Activated B cell treated with CpG ODN at 0.5 μM for 24 hours (primary cell): ENCODE results near the gene ABR. TPM values are rescaled to one million over a fixed set of nuclear protein-coding genes. Genes with fewer than 3 reads are reported as not detected.

Source experiments
- ATAC-seq: fragments of 200-7000 bp; cut with Tn5 transposase; one replicate; pipeline ENCODE4 v1.10.0; 2021; ENCODE audit warnings: low read depth, mild to moderate bottlenecking, moderate library complexity
- CTCF ChIA-PET: fragments of 350-600 bp; sonication (Branson Sonifier 250); formaldehyde crosslinking; loops from one replicate; lab custom pipeline; 2021; ENCODE audit warnings: antibody characterized with exemption; lab: Charles Lee
- POLR2A ChIA-PET: fragments of 350-600 bp; sonication (Branson Sonifier 250); formaldehyde crosslinking; loops from one replicate; lab custom pipeline; 2021; ENCODE audit warnings: antibody characterized with exemption; lab: Charles Lee
- DNase-seq: peaks from one replicate; pipeline ENCODE4 v3.0.0; 2022
- H3K27ac Mint-ChIP-seq: one replicate; pipeline ENCODE4 v1.8.0; 2020; ENCODE audit warnings: mixed read lengths
- H3K27me3 Mint-ChIP-seq: one replicate; pipeline ENCODE4 v1.8.0; 2021; ENCODE audit warnings: mixed read lengths
- H3K36me3 Mint-ChIP-seq: one replicate; pipeline ENCODE4 v1.8.0; 2021; ENCODE audit warnings: low read depth, mixed read lengths
- H3K4me1 Mint-ChIP-seq: one replicate; pipeline ENCODE4 v1.8.0; 2021; ENCODE audit warnings: mixed read lengths
- H3K4me3 Mint-ChIP-seq: one replicate; pipeline ENCODE4 v1.8.0; 2020; ENCODE audit warnings: mild to moderate bottlenecking, mixed read lengths
- H3K9me3 Mint-ChIP-seq: one replicate; pipeline ENCODE4 v1.8.0; 2020; ENCODE audit warnings: mixed read lengths
- CTCF ChIP-seq: fragments of 200-600 bp; IDR thresholded peaks from one replicate; pipeline ENCODE4 v1.8.0; 2022; ENCODE audit warnings: antibody characterized with exemption, mild to moderate bottlenecking
- intact Hi-C: fragments of 100-400 bp; cut with micrococcal nuclease; formaldehyde crosslinking; loops from one replicate; pipeline ENCODE4 v1.15.1; 2024
- total RNA-seq: library from RNA; stranded (reverse); gene quantifications from 2 replicates; pipeline ENCODE4 v1.2.3, GENCODE V29; 2022

The ABR gene
- total RNA-seq, 1 donor from 2014 or later, result 150 TPM

GRCh38 chr17:1011760-1012735 is 167.7 kb downstream of the ABR start:
- Mint-ChIP-seq H3K4me3 (no peak overlapping the region), H3K4me1 (no peaks in the 10 kb centered on the region), H3K36me3 (peaks cover 41% of the 10 kb centered on the region), H3K27ac (no peak overlapping the region), H3K27me3 (no peaks in the 10 kb centered on the region), H3K9me3 (no peaks in the 10 kb centered on the region)
- ATAC-seq, result no peak
- no peak for DNase-seq
- POLR2A ChIA-PET, result no interaction called here
- CTCF ChIA-PET, result no interaction called here
- intact Hi-C loops, result no loop called here
- no peak for TF ChIP-seq CTCF

- intact Hi-C loops, result no loop called here
- Mint-ChIP-seq H3K9me3 (no peaks in the 10 kb centered on the region), H3K27ac (no peak overlapping the region), H3K27me3 (no peaks in the 10 kb centered on the region), H3K36me3 (peaks cover 42% of the 10 kb centered on the region), H3K4me1 (no peaks in the 10 kb centered on the region), H3K4me3 (no peak overlapping the region)
- no peak for ATAC-seq
- ChIA-PET POLR2A (no interaction called here), CTCF (no interaction called here)
- no peak for DNase-seq
- no peak for TF ChIP-seq CTCF
Observed at GRCh38 chr17:1011138-1011537, 168.6 kb downstream of the ABR start.

GRCh38 chr17:1010586-1010985 is 169.2 kb downstream of the ABR start:
- POLR2A ChIA-PET, result no interaction called here
- Mint-ChIP-seq H3K36me3 (peaks cover 46% of the 10 kb centered on the region), H3K27ac (no peak overlapping the region), H3K27me3 (no peaks in the 10 kb centered on the region), H3K4me1 (no peaks in the 10 kb centered on the region), H3K9me3 (no peaks in the 10 kb centered on the region), H3K4me3 (no peak overlapping the region)
- no peak for ATAC-seq
- CTCF ChIA-PET, result no interaction called here
- no peak for TF ChIP-seq CTCF
- intact Hi-C loops, result no loop called here
- no peak for DNase-seq

GRCh38 chr17:1010086-1010450 is 169.7 kb downstream of the ABR start:
- H3K9me3 Mint-ChIP-seq, result no peaks in the 10 kb centered on the region
- intact Hi-C loops, result no loop called here
- no peaks in the 10 kb centered on the region for H3K27me3 Mint-ChIP-seq
- ChIA-PET POLR2A (no interaction called here), CTCF (no interaction called here)
- DNase-seq (no peak), ATAC-seq (no peak)
- TF ChIP-seq CTCF, result no peak
- no peak overlapping the region for H3K4me3 Mint-ChIP-seq
- H3K4me1 Mint-ChIP-seq, result no peaks in the 10 kb centered on the region
- peaks cover 51% of the 10 kb centered on the region for H3K36me3 Mint-ChIP-seq
- no peak overlapping the region for H3K27ac Mint-ChIP-seq

- no peak for TF ChIP-seq CTCF
- Mint-ChIP-seq H3K27ac (no peak overlapping the region), H3K4me1 (no peaks in the 10 kb centered on the region), H3K27me3 (no peaks in the 10 kb centered on the region), H3K9me3 (no peaks in the 10 kb centered on the region), H3K4me3 (no peak overlapping the region), H3K36me3 (peaks cover 54% of the 10 kb centered on the region)
- ChIA-PET POLR2A (no interaction called here), CTCF (no interaction called here)
- DNase-seq, result no peak
- no peak for ATAC-seq
- intact Hi-C loops, result no loop called here
Observed at GRCh38 chr17:1009229-1010085, 170.3 kb downstream of the ABR start.
